Liver (tissue), 9 donors: ENCODE results near the gene EPSTI1. TPM values are rescaled to one million over a fixed set of nuclear protein-coding genes. Genes with fewer than 3 reads are reported as not detected.

Experiments used
- DNase-seq: peaks from one replicate; pipeline ENCODE4 v3.0.0-alpha.2; 2017; ENCODE audit warnings: low spot score
- H3K27ac ChIP-seq, 2 donors: one replicate each; pipeline ENCODE4 v1.7.0; 2013; ENCODE audit warnings: inconsistent platforms in 2 of 2, low read length in 2 of 2, control low read depth in 1 of 2, low read depth in 1 of 2, mild to moderate bottlenecking in 1 of 2
- H3K27me3 ChIP-seq, 4 donors: one replicate each; pipeline versions ENCODE4 v1.6.1 to v1.7.0; 2013; ENCODE audit warnings: low read length in 3 of 4, inconsistent platforms in 1 of 4, mild to moderate bottlenecking in 1 of 4, moderate library complexity in 1 of 4; ENCODE audit not compliant: control insufficient read depth in 4 of 4, insufficient read depth in 4 of 4
- H3K36me3 ChIP-seq, 4 donors: one replicate each; pipeline versions ENCODE4 v1.6.1 to v1.7.0; 2013; ENCODE audit warnings: low read length in 3 of 4, mild to moderate bottlenecking in 3 of 4, low read depth in 1 of 4, moderate library complexity in 1 of 4; ENCODE audit not compliant: control insufficient read depth in 4 of 4, insufficient read depth in 3 of 4
- H3K4me1 ChIP-seq, 4 donors: one replicate each; pipeline versions ENCODE4 v1.6.1 to v1.7.0; 2013; ENCODE audit warnings: low read length in 3 of 4, mild to moderate bottlenecking in 3 of 4, moderate library complexity in 1 of 4; ENCODE audit not compliant: control insufficient read depth in 4 of 4, insufficient read depth in 4 of 4
- H3K4me3 ChIP-seq, 3 donors: one replicate each; pipeline versions ENCODE4 v1.6.1 to v1.7.0; 2013; ENCODE audit warnings: low read length in 3 of 3, control low read depth in 1 of 3, low read depth in 1 of 3, mild to moderate bottlenecking in 1 of 3
- H3K9ac ChIP-seq, 2 donors: one replicate each; pipeline ENCODE4 v1.7.0; 2013; ENCODE audit warnings: low read length in 2 of 2, mild to moderate bottlenecking in 2 of 2, moderate library complexity in 2 of 2, control low read depth in 1 of 2, low read depth in 1 of 2
- H3K9me3 ChIP-seq, 4 donors: one replicate each; pipeline versions ENCODE4 v1.6.1 to v1.7.0; 2013; ENCODE audit warnings: low read length in 3 of 4; ENCODE audit not compliant: control insufficient read depth in 4 of 4
- CTCF ChIP-seq: fragments of 150-350 bp; IDR thresholded peaks from 2 replicates; pipeline ENCODE4 v1.5.1; 2017; ENCODE audit warnings: improper control_type of control experiment, low read depth, low read length; ENCODE audit not compliant: missing input control
- EGR1 ChIP-seq, 2 donors: IDR thresholded peaks; 2 replicates each; pipeline ENCODE4 v1.6.1; 2016 to 2018; ENCODE audit warnings: antibody characterized with exemption in 2 of 2, low read depth in 2 of 2
- FOXA1 ChIP-seq: IDR thresholded peaks from 2 replicates; pipeline ENCODE4 v1.6.1; 2016; ENCODE audit warnings: antibody characterized with exemption
- FOXA2 ChIP-seq: IDR thresholded peaks from 2 replicates; pipeline ENCODE4 v1.6.1; 2016; ENCODE audit warnings: antibody characterized with exemption
- GABPA ChIP-seq, 2 donors: IDR thresholded peaks in 1 of 2; conservative IDR thresholded peaks in 1 of 2; 2 replicates each; pipeline ENCODE4 v1.6.1; 2016; ENCODE audit warnings: antibody characterized with exemption in 2 of 2, mild to moderate bottlenecking in 1 of 2, moderate library complexity in 1 of 2
- HNF4G ChIP-seq: IDR thresholded peaks from 2 replicates; pipeline ENCODE4 v1.6.1; 2016; ENCODE audit warnings: antibody characterized with exemption
- JUND ChIP-seq, 2 donors: IDR thresholded peaks; 2 replicates each; pipeline ENCODE4 v1.6.1; 2016; ENCODE audit warnings: antibody characterized with exemption in 2 of 2
- RAD21 ChIP-seq, 2 donors: IDR thresholded peaks; 2 replicates each; pipeline ENCODE4 v1.6.1; 2016; ENCODE audit warnings: antibody characterized with exemption in 2 of 2, mild to moderate bottlenecking in 2 of 2
- REST ChIP-seq: IDR thresholded peaks from 2 replicates; pipeline ENCODE4 v1.6.1; 2016; ENCODE audit warnings: antibody characterized with exemption, mild to moderate bottlenecking
- RXRA ChIP-seq, 2 donors: IDR thresholded peaks; 2 replicates each; pipeline ENCODE4 v1.6.1; 2017 to 2018; ENCODE audit warnings: antibody characterized with exemption in 2 of 2, mild to moderate bottlenecking in 1 of 2
- SP1 ChIP-seq: IDR thresholded peaks from 2 replicates; pipeline ENCODE4 v1.6.1; 2018; ENCODE audit warnings: antibody characterized with exemption, mild to moderate bottlenecking
- TAF1 ChIP-seq: conservative IDR thresholded peaks from 2 replicates; pipeline ENCODE4 v1.6.1; 2016; ENCODE audit warnings: antibody characterized with exemption, mild to moderate bottlenecking
- YY1 ChIP-seq: IDR thresholded peaks from 2 replicates; pipeline ENCODE4 v1.6.1; 2016; ENCODE audit warnings: antibody characterized with exemption, mild to moderate bottlenecking
- ZBTB33 ChIP-seq: IDR thresholded peaks from 2 replicates; pipeline ENCODE4 v1.6.1; 2016; ENCODE audit warnings: antibody characterized with exemption
- WGBS: extraction: QIAGEN DNeasy Blood & Tissue Kit; methylation state at CpG from one replicate; pipeline ENCODE4 v1.1.7; 2013; 5-methylcytosine and 5-hydroxymethylcytosine counted together
- polyA plus RNA-seq, 2 donors: library from polyadenylated mRNA; stranded (reverse) in 1 of 2; unstranded in 1 of 2; fragments of 200-250 nt in 1 of 2; fragments of >200 nt in 1 of 2; fragmentation: Nextera tagmentation in 1 of 2; extraction: Ambion mirVana in 1 of 2; gene quantifications; one replicate each; pipeline versions ENCODE4 v1.2.1 to v1.2.3, GENCODE V29; 2013 to 2015
- total RNA-seq, 2 donors: library from RNA; depleted of rRNA; stranded (reverse); fragments of >200 nt; gene quantifications; one replicate each; pipeline ENCODE4 v1.2.3, GENCODE V29; 2014
- TF ChIP-seq, protein P1 (sequence below): IDR thresholded peaks from 2 replicates; pipeline ENCODE4 v1.6.1; 2016; ENCODE audit warnings: antibody characterized with exemption
- donor health status: healthy.
- donor health status: healthy.
- donor health status: healthy.
- donor health status: healthy.
- donor health status: healthy.

EPSTI1 gene
- total and polyA plus RNA-seq, 4 donors, result 2.1 to 20.3 (median 4.2) TPM

DNA sequence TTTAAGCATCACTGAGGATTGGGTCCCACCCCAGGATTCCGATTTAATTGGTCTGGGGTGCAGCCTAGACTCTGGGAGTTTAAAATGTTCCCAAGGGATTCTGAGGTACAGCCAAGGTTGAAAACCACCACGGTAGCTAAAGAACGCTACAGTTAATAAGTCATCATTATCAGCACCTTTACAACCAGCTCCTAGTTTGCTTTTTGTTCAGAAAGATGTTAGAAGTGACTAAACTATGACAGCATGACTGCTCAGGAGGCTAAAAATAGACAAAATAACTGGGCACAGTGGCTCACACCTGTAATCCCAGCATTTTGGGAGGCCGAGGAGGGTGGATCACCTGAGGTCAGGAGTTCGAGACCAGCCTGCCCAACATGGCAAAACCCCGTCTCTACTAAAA is 11.7 kb upstream of the EPSTI1 start:
- no peaks in the 10 kb centered on the region for H3K4me1 ChIP-seq
- no peaks in the 10 kb centered on the region for H3K9me3 ChIP-seq
- no peak for DNase-seq
- no peak for TF ChIP-seq YY1
- no peak for TF ChIP-seq EGR1 (IDR thresholded peaks at IDR 0.05; ENCODE audit: low read depth in 2 of 2)
- no peak for TF ChIP-seq CTCF
- no peak for TF ChIP-seq RXRA (IDR thresholded peaks at IDR 0.05)
- TF ChIP-seq ZBTB33, result no peak
- TF ChIP-seq REST, result no peak
- TF ChIP-seq RAD21 (IDR thresholded peaks at IDR 0.05), result no peak
- TF ChIP-seq, protein P1, sequence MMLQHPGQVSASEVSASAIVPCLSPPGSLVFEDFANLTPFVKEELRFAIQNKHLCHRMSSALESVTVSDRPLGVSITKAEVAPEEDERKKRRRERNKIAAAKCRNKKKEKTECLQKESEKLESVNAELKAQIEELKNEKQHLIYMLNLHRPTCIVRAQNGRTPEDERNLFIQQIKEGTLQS, result no peak
- no peak for TF ChIP-seq GABPA (IDR thresholded peaks at IDR 0.05 in 1 of 2, conservative IDR thresholded peaks at IDR 0.05 in 1 of 2)
- H3K27ac ChIP-seq, result no peak overlapping the region
- H3K9ac ChIP-seq, result no peak overlapping the region
- H3K36me3 ChIP-seq, result no peaks in the 10 kb centered on the region
- WGBS, result 94% methylated on average over 6 of the region's 6 CpGs
- H3K27me3 ChIP-seq, result no peaks in the 10 kb centered on the region
- no peak overlapping the region for H3K4me3 ChIP-seq

DNA sequence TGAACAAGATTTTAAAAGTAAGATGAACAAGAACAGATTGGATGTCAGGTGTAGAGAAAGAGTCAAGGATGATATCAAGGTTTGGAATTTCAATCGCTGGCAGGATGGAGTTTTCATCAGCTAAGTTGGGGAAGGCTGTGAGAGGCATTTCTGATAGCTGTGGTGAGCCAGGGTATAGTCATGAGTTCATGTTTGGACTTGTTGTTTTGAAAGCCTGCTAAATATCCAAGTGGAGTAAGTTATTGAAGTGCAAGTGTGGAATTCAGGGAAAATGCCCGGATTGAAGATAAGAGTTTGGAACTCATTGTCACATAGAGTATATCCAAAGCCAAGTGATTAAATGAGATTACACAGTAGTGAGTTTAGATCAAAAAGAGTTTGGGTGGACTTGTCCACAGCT is 11.0 kb upstream of the EPSTI1 start:
- DNase-seq, result no peak
- no peaks in the 10 kb centered on the region for H3K36me3 ChIP-seq
- 94% methylated on average over 2 of the region's 2 CpGs for WGBS
- no peak for TF ChIP-seq TAF1
- no peak for TF ChIP-seq GABPA (IDR thresholded peaks at IDR 0.05 in 1 of 2, conservative IDR thresholded peaks at IDR 0.05 in 1 of 2)
- no peak for TF ChIP-seq RXRA (IDR thresholded peaks at IDR 0.05)
- TF ChIP-seq HNF4G, result no peak
- TF ChIP-seq, protein P1, result no peak
- TF ChIP-seq REST, result no peak
- TF ChIP-seq CTCF, result no peak
- no peak for TF ChIP-seq SP1
- TF ChIP-seq JUND (IDR thresholded peaks at IDR 0.05), result no peak
- no peak for TF ChIP-seq ZBTB33
- TF ChIP-seq FOXA2, result no peak
- no peak for TF ChIP-seq FOXA1

More for the DNA sequence above, 11.0 kb upstream of the EPSTI1 start:
- H3K9me3 ChIP-seq, result no peaks in the 10 kb centered on the region
- no peak overlapping the region for H3K4me3 ChIP-seq
- no peaks in the 10 kb centered on the region for H3K27me3 ChIP-seq
- no peak overlapping the region for H3K27ac ChIP-seq
- no peaks in the 10 kb centered on the region for H3K4me1 ChIP-seq
- H3K9ac ChIP-seq, result no peak overlapping the region
